K562 (cell line): ENCODE measurements around the gene CKM. TPM values are rescaled to one million over a fixed set of nuclear protein-coding genes. Genes with fewer than 3 reads are reported as not detected.

Experiments
- ATAC-seq: fragments of 200-7000 bp; cut with Tn5 transposase; 3 replicates; pipeline ENCODE4 v1.9.1; 2020; ENCODE audit warnings: moderate library complexity
- BruUV-seq: library from RNA; stranded (reverse); fragments of 400-500 nt; replicated peaks from 2 replicates; lab custom pipeline; 2021; lab: Mats Ljungman, UMichigan
- CTCF ChIA-PET: fragments of 300-600 bp; formaldehyde crosslinking; extraction: SDS; loops from one replicate; lab custom pipeline; 2021; ENCODE audit warnings: low intra/inter-chr PET ratio; lab: Yijun Ruan, JAX
- POLR2A ChIA-PET: fragments of 300-600, 350-650 bp; sonication (Branson Sonifier 250); formaldehyde crosslinking; extraction: SDS; loops from one replicate; lab custom pipeline; 2021; ENCODE audit warnings: antibody characterized with exemption, inconsistent platforms; lab: Yijun Ruan, JAX
- DNase-seq, 4 experiments: peaks; one replicate each; pipeline versions ENCODE4 v3.0.0 to v3.0.0-alpha.2; 2011 to 2018; ENCODE audit warnings: low spot score in 3 of 4, mixed read lengths in 3 of 4; ENCODE audit errors: extremely low read depth in 1 of 4
- FAIRE-seq: peaks from 2 replicates; lab custom pipeline; 2011; peaks lifted over from hg19 to GRCh38; lab: Jason Lieb, UNC
- H2AFZ ChIP-seq: 2 replicates; pipeline ENCODE4 v1.6.0; 2011; ENCODE audit warnings: low read depth, low read length, control low read depth, inconsistent platforms
- H3K27ac ChIP-seq: fragments of 200-600 bp; 3 replicates; pipeline ENCODE4 v1.8.0; 2011; ENCODE audit warnings: low read depth, mild to moderate bottlenecking, control low read depth, inconsistent platforms, low read length, moderate library complexity, mixed read lengths; ENCODE audit errors: extremely low read depth
- H3K27me3 ChIP-seq, 2 experiments: fragments of 300-600 bp in 1 of 2; 2 replicates in 1 of 2; 3 replicates in 1 of 2; pipeline versions ENCODE4 v1.6.0 to v1.8.0; 2011; ENCODE audit warnings: inconsistent platforms in 2 of 2, low read length in 2 of 2, mild to moderate bottlenecking in 1 of 2, mixed read lengths in 1 of 2, moderate library complexity in 1 of 2; ENCODE audit not compliant: control insufficient read depth in 2 of 2, insufficient read depth in 2 of 2
- H3K36me3 ChIP-seq: fragments of 300-600 bp; 3 replicates; pipeline ENCODE4 v1.8.0; 2011; ENCODE audit warnings: mild to moderate bottlenecking, low read length, inconsistent platforms; ENCODE audit not compliant: control insufficient read depth, insufficient read depth
- H3K4me1 ChIP-seq, 2 experiments: fragments of 200-600 bp in 1 of 2; replicated peaks in 1 of 2; 2 replicates in 1 of 2; 3 replicates in 1 of 2; pipeline versions ENCODE4 v1.5.1 to v1.8.0; 2011; ENCODE audit warnings: inconsistent platforms in 2 of 2, low read length in 2 of 2, mild to moderate bottlenecking in 1 of 2, mixed read lengths in 1 of 2, moderate library complexity in 1 of 2; ENCODE audit not compliant: control insufficient read depth in 2 of 2, insufficient read depth in 2 of 2
- H3K4me2 ChIP-seq: 2 replicates; pipeline ENCODE4 v1.6.1; 2011; ENCODE audit warnings: low read length, control low read depth, inconsistent platforms, mixed read lengths; ENCODE audit not compliant: insufficient read depth
- H3K4me3 ChIP-seq: fragments of 200-600 bp; sonication (generic), shearing (Covaris generic); 2 replicates; pipeline ENCODE4 v1.5.1; 2016; ENCODE audit warnings: control low read depth, inconsistent platforms
- H3K79me2 ChIP-seq: fragments of 200-600 bp; 3 replicates; pipeline ENCODE4 v1.8.0; 2011; ENCODE audit warnings: low read length, inconsistent platforms; ENCODE audit not compliant: control insufficient read depth, insufficient read depth
- H3K9ac ChIP-seq, 2 experiments: 2 replicates each; pipeline versions ENCODE4 v1.6.0 to v1.6.1; 2011; ENCODE audit warnings: low read depth in 2 of 2, low read length in 2 of 2, control low read depth in 1 of 2, inconsistent platforms in 1 of 2, mild to moderate bottlenecking in 1 of 2, mixed read lengths in 1 of 2; ENCODE audit not compliant: insufficient read depth in 1 of 2
- H3K9me1 ChIP-seq: one replicate; pipeline ENCODE4 v1.6.0; 2011; ENCODE audit warnings: inconsistent platforms, mild to moderate bottlenecking, low read length, moderate library complexity; ENCODE audit not compliant: control insufficient read depth, insufficient read depth
- H3K9me3 ChIP-seq: replicated peaks from 2 replicates; pipeline ENCODE4 v1.5.1; 2011; ENCODE audit warnings: low read depth, low read length, inconsistent platforms; ENCODE audit not compliant: control insufficient read depth, insufficient read depth
- H4K20me1 ChIP-seq: replicated peaks from 2 replicates; pipeline ENCODE4 v1.6.1; 2011; ENCODE audit warnings: low read length, inconsistent platforms, mixed read lengths; ENCODE audit not compliant: control insufficient read depth, insufficient read depth
- BCOR ChIP-seq: fragments of 450-650 bp; IDR thresholded peaks from 2 replicates; pipeline ENCODE4 v1.6.1; 2016
- CBX3 ChIP-seq, 2 experiments: IDR thresholded peaks; 1 replicate in 1 of 2; 2 replicates in 1 of 2; pipeline ENCODE4 v1.6.1; 2012; ENCODE audit warnings: inconsistent platforms in 2 of 2, low read length in 2 of 2, borderline replicate concordance in 1 of 2, control low read depth in 1 of 2
- HNRNPUL1 ChIP-seq: fragments of 200-400 bp; formaldehyde crosslinking; IDR thresholded peaks from 2 replicates; pipeline ENCODE4 v1.6.1; 2017; ENCODE audit warnings: low read length
- MCM2 ChIP-seq: fragments of 450-650 bp; IDR thresholded peaks from 2 replicates; pipeline ENCODE4 v1.6.1; 2017; ENCODE audit warnings: low read depth, mild to moderate bottlenecking
- SLC30A9 ChIP-seq: fragments of 250-450 bp; sonication (Bioruptor Pico); IDR thresholded peaks from 2 replicates; pipeline ENCODE4 v1.8.0; 2022; ENCODE audit warnings: mild to moderate bottlenecking, moderate library complexity
- SMAD3 ChIP-seq: fragments of 450-650 bp; formaldehyde crosslinking; conservative IDR thresholded peaks from 2 replicates; pipeline ENCODE4 v1.4.0; 2020; ENCODE audit warnings: mild to moderate bottlenecking
- SMARCC2 ChIP-seq: fragments of 450-650 bp; IDR thresholded peaks from 2 replicates; pipeline ENCODE4 v1.6.1; 2017; ENCODE audit warnings: antibody characterized with exemption, moderate library complexity, mild to moderate bottlenecking, low read depth
- ZNF253 ChIP-seq: fragments of 250-450 bp; sonication (Bioruptor Pico); conservative IDR thresholded peaks from 2 replicates; pipeline ENCODE4 v1.6.1; 2021; ENCODE audit warnings: mild to moderate bottlenecking
- in situ Hi-C: fragments of 300-500 bp; cut with MboI; formaldehyde crosslinking; loops from 4 replicates; pipeline ENCODE4 v1.15.0; 2018; ENCODE audit warnings: inconsistent platforms, mixed read lengths
- intact Hi-C: fragments of 100-400 bp; cut with micrococcal nuclease; formaldehyde crosslinking; loops from 2 replicates; pipeline ENCODE4 v1.14.2; 2022
- polyA plus RNA-seq, 8 experiments: library from polyadenylated mRNA; depleted of rRNA in 4 of 8; stranded (reverse) in 5 of 8; unstranded in 3 of 8; fragments of >200 nt; fragmentation: Nextera tagmentation in 2 of 8; fragmentation: Illumina TruSeq in 1 of 8; extraction: Ambion mirVana in 2 of 8; extraction: Trizol in 1 of 8; gene quantifications; 2 replicates each; pipeline versions ENCODE4 v1.2.1 to v1.2.3, GENCODE V29; 2011 to 2014; ENCODE audit warnings: inconsistent platforms in 1 of 8, missing spikeins in 1 of 8
- total RNA-seq, 7 experiments: library from RNA; depleted of rRNA in 6 of 7; stranded (reverse); fragments of >200 nt in 6 of 7; fragmentation: Illumina TruSeq in 2 of 7; extraction: Trizol in 2 of 7; gene quantifications; 2 replicates each; pipeline versions ENCODE4 v1.2.1 to v1.2.3, GENCODE V29; 2011 to 2021; ENCODE audit warnings: low replicate concordance in 1 of 7
- TF ChIP-seq, protein P1 (sequence below): fragments of 450-650 bp; conservative IDR thresholded peaks from 2 replicates; pipeline ENCODE4 v1.6.1; 2016; ENCODE audit warnings: missing genetic modification characterization, low read depth, mild to moderate bottlenecking, control low read depth, missing compliant biosample characterization
- TF ChIP-seq, protein P2 (sequence below): fragments of 450-650 bp; IDR thresholded peaks from 2 replicates; pipeline ENCODE4 v1.6.1; 2016
- TF ChIP-seq, protein P3 (sequence below): fragments of 200-400 bp; formaldehyde crosslinking; IDR thresholded peaks from 2 replicates; pipeline ENCODE4 v1.6.1; 2017; ENCODE audit warnings: mild to moderate bottlenecking, low read depth, low read length, moderate library complexity
- TF ChIP-seq, protein P4 (sequence below): fragments of 250-450 bp; sonication (Bioruptor Pico); IDR thresholded peaks from 2 replicates; pipeline ENCODE4 v1.8.0; 2021; ENCODE audit warnings: moderate library complexity, mild to moderate bottlenecking, inconsistent platforms
- TF ChIP-seq, protein P5 (sequence below): IDR thresholded peaks from 3 replicates; pipeline ENCODE4 v1.6.1; 2011; ENCODE audit warnings: borderline replicate concordance, mild to moderate bottlenecking; ENCODE audit not compliant: insufficient read length, insufficient read depth

The CKM gene
- total and polyA plus RNA-seq, 9 of the 15 experiments (the other 6 are each of a cell fraction or from before 2014, with no cell fraction given) = 0.06 to 0.17 (median 0.09) TPM; not detected in 4

DNA sequence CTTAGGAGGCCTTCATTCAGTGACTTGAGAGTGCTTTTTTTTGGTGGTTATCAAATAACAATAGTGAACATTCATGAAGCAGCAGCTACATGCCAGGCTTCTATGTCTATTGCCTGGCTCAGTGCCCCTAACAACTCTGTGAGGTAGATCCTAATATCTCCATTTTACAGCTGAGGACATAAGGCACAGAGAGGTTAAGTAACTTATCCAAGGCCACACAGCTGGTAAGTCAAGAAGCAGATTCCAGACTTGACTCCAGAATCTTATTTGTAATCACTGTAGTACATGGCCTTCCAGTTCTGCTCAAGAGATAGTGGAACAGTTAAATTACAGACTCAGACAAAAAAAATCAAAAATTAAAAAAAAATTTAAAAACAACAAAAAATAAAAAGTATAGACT is 26.8 kb downstream of the CKM start:
- no TSS peak for BruUV-seq
- Histone ChIP-seq H3K9ac (no peak overlapping the region), H4K20me1 (no peaks in the 10 kb centered on the region), H3K9me3 (no peaks in the 10 kb centered on the region), H3K9me1 (no peaks in the 10 kb centered on the region), H3K4me3 (no peak overlapping the region), H3K4me2 (no peak overlapping the region), H2AFZ (no peak overlapping the region), H3K4me1 (peaks cover 7 to 17% of the 10 kb centered on the region in 2 experiments; a peak in 3 of 5 replicates), H3K36me3 (peaks cover 8% of the 10 kb centered on the region; the same call in 1 of the 3 replicates), H3K27ac (no peak overlapping the region), H3K79me2 (no peaks in the 10 kb centered on the region), H3K27me3 (no peaks in the 10 kb centered on the region)
- in situ Hi-C loops = no loop called here
- ATAC-seq (no peak), DNase-seq (no peak), FAIRE-seq (no peak)
- POLR2A ChIA-PET = interaction anchor here (0.5 kb wide), 1 partner anchor 386 kb away, joined by 3 read pairs; no protein-coding TSS in a partner anchor
- CTCF ChIA-PET = no interaction called here
- intact Hi-C loops = no loop called here
- TF ChIP-seq SLC30A9 (CRISPR knock-in tag) = no peak
- TF ChIP-seq, protein P1, sequence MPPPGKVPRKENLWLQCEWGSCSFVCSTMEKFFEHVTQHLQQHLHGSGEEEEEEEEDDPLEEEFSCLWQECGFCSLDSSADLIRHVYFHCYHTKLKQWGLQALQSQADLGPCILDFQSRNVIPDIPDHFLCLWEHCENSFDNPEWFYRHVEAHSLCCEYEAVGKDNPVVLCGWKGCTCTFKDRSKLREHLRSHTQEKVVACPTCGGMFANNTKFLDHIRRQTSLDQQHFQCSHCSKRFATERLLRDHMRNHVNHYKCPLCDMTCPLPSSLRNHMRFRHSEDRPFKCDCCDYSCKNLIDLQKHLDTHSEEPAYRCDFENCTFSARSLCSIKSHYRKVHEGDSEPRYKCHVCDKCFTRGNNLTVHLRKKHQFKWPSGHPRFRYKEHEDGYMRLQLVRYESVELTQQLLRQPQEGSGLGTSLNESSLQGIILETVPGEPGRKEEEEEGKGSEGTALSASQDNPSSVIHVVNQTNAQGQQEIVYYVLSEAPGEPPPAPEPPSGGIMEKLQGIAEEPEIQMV = no peak
- peak; percentile 98 for TF ChIP-seq BCOR
- TF ChIP-seq HNRNPUL1 = no peak
- no peak for TF ChIP-seq CBX3 (IDR thresholded peaks at IDR 0.05; ENCODE audit: borderline replicate concordance in 1 of 2, low read length in 2 of 2)
- TF ChIP-seq, protein P2, sequence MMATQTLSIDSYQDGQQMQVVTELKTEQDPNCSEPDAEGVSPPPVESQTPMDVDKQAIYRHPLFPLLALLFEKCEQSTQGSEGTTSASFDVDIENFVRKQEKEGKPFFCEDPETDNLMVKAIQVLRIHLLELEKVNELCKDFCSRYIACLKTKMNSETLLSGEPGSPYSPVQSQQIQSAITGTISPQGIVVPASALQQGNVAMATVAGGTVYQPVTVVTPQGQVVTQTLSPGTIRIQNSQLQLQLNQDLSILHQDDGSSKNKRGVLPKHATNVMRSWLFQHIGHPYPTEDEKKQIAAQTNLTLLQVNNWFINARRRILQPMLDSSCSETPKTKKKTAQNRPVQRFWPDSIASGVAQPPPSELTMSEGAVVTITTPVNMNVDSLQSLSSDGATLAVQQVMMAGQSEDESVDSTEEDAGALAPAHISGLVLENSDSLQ = no peak
- no peak for TF ChIP-seq ZNF253
- no peak for TF ChIP-seq MCM2
- TF ChIP-seq SMAD3 (CRISPR knock-in tag) = no peak
- TF ChIP-seq, protein P3, sequence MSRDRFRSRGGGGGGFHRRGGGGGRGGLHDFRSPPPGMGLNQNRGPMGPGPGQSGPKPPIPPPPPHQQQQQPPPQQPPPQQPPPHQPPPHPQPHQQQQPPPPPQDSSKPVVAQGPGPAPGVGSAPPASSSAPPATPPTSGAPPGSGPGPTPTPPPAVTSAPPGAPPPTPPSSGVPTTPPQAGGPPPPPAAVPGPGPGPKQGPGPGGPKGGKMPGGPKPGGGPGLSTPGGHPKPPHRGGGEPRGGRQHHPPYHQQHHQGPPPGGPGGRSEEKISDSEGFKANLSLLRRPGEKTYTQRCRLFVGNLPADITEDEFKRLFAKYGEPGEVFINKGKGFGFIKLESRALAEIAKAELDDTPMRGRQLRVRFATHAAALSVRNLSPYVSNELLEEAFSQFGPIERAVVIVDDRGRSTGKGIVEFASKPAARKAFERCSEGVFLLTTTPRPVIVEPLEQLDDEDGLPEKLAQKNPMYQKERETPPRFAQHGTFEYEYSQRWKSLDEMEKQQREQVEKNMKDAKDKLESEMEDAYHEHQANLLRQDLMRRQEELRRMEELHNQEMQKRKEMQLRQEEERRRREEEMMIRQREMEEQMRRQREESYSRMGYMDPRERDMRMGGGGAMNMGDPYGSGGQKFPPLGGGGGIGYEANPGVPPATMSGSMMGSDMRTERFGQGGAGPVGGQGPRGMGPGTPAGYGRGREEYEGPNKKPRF = no peak
- TF ChIP-seq, protein P4, sequence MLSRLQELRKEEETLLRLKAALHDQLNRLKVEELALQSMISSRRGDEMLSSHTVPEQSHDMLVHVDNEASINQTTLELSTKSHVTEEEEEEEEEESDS (CRISPR knock-in tag) = no peak
- TF ChIP-seq, protein P5, sequence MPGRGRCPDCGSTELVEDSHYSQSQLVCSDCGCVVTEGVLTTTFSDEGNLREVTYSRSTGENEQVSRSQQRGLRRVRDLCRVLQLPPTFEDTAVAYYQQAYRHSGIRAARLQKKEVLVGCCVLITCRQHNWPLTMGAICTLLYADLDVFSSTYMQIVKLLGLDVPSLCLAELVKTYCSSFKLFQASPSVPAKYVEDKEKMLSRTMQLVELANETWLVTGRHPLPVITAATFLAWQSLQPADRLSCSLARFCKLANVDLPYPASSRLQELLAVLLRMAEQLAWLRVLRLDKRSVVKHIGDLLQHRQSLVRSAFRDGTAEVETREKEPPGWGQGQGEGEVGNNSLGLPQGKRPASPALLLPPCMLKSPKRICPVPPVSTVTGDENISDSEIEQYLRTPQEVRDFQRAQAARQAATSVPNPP = no peak
- TF ChIP-seq SMARCC2 = no peak
